ENCODE results near the gene FAM78A.

DNA sequence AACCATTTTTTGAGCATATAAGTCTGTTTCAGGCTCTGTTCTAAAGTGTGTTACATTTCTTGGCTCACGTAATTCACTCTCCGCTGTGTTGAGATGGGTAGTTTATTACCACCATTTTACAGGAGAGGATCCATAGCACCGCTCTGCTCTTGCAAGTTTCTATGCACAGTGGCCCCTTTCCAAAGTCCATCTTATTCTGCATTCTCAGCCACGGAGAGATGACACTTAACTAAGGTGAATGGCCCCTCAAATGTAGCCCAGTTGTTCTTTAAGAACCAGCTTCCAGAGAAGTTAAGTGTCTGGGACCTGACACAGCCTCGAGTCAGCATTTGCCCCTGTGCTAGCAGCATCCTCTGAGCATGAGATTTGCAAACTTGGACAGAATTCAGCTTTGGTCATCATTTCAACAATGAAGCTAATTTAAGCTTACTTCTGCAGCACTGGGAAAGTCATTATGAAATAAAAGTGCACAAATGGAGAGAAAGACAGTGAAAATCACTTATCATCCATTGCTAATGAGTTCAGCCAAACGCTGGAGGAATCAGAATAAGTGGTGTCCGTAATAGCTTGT, 61.9 kb downstream of the FAM78A start:
- TF ChIP-seq, protein P1, sequence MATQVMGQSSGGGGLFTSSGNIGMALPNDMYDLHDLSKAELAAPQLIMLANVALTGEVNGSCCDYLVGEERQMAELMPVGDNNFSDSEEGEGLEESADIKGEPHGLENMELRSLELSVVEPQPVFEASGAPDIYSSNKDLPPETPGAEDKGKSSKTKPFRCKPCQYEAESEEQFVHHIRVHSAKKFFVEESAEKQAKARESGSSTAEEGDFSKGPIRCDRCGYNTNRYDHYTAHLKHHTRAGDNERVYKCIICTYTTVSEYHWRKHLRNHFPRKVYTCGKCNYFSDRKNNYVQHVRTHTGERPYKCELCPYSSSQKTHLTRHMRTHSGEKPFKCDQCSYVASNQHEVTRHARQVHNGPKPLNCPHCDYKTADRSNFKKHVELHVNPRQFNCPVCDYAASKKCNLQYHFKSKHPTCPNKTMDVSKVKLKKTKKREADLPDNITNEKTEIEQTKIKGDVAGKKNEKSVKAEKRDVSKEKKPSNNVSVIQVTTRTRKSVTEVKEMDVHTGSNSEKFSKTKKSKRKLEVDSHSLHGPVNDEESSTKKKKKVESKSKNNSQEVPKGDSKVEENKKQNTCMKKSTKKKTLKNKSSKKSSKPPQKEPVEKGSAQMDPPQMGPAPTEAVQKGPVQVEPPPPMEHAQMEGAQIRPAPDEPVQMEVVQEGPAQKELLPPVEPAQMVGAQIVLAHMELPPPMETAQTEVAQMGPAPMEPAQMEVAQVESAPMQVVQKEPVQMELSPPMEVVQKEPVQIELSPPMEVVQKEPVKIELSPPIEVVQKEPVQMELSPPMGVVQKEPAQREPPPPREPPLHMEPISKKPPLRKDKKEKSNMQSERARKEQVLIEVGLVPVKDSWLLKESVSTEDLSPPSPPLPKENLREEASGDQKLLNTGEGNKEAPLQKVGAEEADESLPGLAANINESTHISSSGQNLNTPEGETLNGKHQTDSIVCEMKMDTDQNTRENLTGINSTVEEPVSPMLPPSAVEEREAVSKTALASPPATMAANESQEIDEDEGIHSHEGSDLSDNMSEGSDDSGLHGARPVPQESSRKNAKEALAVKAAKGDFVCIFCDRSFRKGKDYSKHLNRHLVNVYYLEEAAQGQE (IDR thresholded peaks at IDR 0.05; ENCODE audit: borderline replicate concordance): no peak
- TF ChIP-seq, protein P2, sequence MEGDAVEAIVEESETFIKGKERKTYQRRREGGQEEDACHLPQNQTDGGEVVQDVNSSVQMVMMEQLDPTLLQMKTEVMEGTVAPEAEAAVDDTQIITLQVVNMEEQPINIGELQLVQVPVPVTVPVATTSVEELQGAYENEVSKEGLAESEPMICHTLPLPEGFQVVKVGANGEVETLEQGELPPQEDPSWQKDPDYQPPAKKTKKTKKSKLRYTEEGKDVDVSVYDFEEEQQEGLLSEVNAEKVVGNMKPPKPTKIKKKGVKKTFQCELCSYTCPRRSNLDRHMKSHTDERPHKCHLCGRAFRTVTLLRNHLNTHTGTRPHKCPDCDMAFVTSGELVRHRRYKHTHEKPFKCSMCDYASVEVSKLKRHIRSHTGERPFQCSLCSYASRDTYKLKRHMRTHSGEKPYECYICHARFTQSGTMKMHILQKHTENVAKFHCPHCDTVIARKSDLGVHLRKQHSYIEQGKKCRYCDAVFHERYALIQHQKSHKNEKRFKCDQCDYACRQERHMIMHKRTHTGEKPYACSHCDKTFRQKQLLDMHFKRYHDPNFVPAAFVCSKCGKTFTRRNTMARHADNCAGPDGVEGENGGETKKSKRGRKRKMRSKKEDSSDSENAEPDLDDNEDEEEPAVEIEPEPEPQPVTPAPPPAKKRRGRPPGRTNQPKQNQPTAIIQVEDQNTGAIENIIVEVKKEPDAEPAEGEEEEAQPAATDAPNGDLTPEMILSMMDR (IDR thresholded peaks at IDR 0.05; ENCODE audit: poor library complexity, severe bottlenecking): no peak
- TF ChIP-seq EZH2 (IDR thresholded peaks at IDR 0.05; ENCODE audit: borderline replicate concordance, insufficient read depth, low read length, poor library complexity, severe bottlenecking) (no peak), EP300 (conservative IDR thresholded peaks at IDR 0.05; ENCODE audit: poor library complexity, severe bottlenecking) (no peak), SMC3 (conservative IDR thresholded peaks at IDR 0.05; ENCODE audit: poor library complexity) (no peak), MXI1 (conservative IDR thresholded peaks at IDR 0.05; ENCODE audit: poor library complexity, severe bottlenecking) (no peak)
